IPS-11a (cell line): ENCODE measurements around the gene MSN.
"Not testable (repeated sequence)": the region's sequence is repeated elsewhere in the genome, so short reads cannot be mapped to it uniquely, and the experiment has no call there.

Source experiments
- H3K4me3 ChIP-seq: one replicate; pipeline ENCODE4 v1.5.1; 2013; ENCODE audit warnings: low read depth, low read length, control low read depth

MSN gene

DNA sequence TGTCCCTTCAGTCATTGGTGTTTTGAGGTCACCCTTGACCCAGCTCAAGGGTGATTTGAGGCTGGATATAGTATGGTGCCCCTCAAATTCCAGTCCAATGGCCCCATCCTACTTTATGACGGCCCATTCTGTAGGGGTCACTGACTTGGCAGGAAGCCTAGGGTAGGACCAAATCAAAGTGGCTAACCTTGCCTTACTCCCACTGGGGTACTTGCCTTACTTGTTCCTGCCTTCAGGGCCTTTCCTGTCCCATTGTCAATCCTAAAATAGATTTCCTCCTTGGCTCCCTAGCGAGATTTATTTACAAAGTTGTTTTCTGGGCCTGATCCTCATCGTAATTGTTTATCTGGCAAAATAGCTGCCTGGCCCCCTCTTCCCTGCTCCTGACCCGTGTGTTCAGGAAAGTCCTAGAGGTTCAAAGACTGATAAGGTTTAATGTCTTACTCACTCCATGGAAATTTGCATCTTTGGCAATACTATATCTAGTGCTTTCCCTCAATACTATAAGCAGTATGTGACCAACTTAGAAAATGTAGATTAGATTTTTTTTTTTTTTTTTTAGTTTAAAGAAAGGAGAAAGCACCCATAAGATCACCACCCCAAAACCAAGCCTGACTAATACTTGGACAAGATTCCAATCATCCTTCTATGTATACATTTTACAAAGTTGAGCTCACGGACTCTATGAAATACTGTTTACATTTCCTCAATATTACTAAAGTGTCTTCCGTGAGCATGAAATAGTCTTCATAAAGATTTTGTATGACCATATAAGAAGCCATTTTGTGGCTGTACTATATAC is 44.8 kb downstream of the MSN start:
- no peak overlapping the region for H3K4me3 ChIP-seq

DNA sequence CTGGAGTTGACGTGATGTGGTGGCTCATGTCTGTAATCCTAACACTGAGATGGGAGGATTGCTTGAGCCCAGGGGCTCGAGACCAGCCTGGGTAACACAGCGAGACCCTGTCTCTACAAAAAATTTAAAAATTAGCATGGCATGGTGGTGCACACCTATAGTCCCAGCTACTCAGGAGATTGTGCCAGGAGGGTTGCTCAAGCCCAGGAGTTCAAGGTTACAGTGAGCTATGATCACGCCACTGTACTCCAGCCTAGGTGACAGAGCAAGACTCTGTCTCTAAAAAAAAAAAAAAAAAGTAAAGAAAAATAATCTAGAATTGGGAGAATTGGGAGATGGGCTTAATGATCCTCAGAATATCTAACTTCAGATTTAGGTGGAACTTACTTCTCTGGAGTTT is 51.1 kb downstream of the MSN start:
- H3K4me3 ChIP-seq = no peak overlapping the region

DNA sequence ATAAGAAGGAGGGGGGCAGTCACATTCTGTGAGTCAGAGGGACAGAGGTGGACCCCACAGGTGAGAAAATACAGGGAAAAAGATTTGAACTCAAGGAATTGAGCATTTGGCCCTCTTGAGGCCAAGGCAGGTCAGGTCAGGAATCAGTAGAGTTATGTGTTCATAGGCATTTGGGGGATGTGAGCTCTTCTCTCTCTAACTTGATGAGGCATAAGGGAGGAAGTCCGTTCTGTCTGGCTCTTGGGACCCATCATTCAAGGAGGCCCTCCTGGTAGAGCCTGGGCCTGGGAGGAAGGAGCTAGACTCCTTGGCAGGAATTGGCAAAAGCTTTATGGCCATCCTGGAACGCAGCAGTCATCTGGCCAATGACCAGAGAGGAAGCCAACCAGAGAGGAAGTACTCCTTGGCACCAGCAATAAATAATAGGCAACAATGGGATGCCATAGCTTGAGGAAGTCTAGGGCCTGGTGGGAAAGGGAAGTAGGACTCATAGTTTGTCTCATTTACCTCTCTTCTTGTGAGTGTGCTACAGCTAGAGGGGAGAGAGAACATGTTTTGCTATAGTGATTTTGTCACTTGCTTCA is 53.0 kb downstream of the MSN start:
- H3K4me3 ChIP-seq = no peak overlapping the region

DNA sequence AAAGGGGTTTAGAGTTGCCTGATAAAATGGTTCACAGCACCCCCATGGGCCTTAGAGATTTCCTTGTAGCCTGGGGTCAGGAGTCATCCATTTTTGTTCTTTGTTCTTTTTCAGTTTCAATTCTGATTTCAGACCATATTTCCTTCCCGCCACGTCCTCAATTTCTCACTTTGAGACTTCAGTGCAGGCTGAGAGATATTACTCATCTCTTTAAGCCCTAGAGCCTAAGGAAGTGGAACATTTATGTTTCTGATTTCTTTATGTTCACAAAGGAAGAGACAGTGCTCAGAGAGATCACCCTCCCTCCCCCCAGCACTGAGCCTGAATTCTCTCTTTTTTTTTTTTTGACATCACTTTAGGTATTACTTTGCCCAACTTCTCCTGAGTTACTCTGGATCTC is 56.3 kb downstream of the MSN start:
- H3K4me3 ChIP-seq = no peak overlapping the region

DNA sequence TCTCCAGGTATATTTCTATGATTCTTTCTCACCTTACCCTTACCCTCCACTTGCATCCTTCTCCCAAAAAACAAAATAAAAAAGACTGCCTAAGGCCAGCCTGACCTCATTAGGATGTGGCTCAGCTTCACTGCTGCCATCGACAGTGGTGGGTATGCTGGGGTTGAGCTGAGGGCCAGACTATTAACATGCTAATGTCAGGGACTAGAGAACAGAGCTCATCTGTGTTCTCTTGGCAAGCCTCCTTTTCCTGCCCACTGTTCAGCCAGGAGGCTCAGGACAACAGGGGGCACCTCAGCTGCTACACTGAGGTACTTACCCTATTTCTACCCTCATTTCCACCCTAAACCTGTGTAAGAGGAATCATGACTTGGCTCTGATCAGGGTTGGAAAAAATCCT is 59.3 kb downstream of the MSN start:
- no peak overlapping the region for H3K4me3 ChIP-seq

DNA sequence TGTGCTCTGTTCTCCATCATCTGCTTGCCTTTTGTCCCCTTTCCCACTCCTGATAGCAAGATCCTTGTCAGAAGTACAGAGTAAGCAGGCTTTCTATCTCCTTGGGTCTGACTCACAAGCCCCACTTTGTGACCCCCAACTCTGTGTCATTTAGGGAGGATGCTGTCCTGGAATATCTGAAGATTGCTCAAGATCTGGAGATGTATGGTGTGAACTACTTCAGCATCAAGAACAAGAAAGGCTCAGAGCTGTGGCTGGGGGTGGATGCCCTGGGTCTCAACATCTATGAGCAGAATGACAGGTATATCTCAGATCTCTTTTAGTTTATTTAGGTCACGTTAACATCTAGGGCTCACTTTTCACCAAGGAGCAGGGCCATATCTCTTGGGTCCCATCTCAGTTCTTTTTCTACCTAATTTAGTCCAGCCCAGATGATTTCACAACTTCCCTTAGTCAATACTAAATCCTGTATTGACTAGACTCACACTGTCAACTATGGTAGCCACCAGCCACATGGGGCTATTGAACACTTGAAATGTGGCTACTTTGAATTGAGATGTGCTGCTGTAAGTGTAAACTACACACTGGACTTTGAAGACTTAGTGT is 64.3 kb downstream of the MSN start:
- no peak overlapping the region for H3K4me3 ChIP-seq

DNA sequence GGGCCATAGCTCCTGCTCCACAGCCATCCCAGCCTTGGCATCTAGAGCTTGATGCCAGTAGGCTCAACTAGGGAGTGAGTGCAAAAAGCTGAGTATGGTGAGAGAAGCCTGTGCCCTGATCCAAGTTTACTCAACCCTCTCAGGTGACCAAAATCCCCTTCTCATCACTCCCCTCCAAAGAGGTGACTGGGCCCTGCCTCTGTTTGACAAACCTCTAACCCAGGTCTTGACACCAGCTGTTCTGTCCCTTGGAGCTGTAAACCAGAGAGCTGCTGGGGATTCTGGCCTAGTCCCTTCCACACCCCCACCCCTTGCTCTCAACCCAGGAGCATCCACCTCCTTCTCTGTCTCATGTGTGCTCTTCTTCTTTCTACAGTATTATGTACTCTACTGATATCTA is 73.5 kb downstream of the MSN start:
- H3K4me3 ChIP-seq = no peak overlapping the region

DNA sequence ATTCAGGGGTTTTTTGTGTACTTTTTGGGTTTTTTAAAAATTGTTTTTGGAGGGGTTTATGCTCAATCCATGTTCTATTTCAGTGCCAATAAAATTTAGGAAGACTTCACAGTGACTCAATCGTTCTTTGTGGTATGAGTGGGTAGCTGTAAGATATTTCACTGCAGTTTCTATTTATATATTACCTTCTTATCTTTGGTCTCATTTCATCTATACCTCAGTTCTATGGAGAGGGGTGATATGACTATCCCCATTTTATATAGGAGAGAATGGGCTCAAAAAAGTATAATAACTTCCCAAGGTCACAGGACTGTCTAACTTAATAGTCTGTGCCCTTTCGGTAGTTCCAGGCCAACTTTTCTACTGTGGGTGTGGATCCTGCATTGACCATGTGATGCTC is 74.4 kb downstream of the MSN start:
- H3K4me3 ChIP-seq = no peak overlapping the region

DNA sequence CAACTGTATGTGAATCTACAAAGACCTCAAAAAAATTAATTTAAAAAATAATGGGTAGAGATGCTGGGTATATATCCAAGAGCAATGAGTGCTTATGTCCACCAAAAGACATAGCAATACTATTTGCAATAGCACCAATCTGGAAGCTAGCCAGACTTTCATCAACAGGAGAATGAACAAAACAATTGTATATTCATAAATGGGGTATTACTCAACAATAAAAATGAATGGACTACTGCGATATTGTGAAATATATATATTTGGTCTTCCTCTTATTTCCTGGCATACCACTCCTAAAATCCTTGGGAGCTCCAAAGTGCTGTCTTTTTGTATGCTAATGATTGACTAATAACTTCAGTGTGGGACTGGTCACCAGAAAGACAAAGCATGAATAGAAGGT is 77.5 kb downstream of the MSN start:
- H3K4me3 ChIP-seq = no peak overlapping the region

DNA sequence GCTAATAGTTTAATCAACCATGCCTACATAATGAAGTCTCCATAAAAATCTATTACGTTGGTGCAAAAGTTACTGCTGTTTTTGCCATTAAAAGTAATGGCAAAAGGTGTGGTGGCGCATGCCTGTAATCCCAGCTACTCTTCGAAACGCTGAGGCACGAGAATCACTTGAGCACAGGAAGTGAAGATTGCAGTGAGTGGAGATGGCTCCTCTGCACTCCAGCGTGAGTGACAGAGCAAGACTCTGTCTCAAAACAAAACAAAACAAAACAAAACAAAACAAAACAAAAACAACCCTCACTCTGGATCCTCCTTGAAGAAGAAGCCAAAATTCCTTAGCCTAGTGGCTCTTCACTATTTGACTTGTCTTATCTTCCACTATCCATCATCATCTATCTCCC is 78.0 kb downstream of the MSN start:
- no peak overlapping the region for H3K4me3 ChIP-seq

DNA sequence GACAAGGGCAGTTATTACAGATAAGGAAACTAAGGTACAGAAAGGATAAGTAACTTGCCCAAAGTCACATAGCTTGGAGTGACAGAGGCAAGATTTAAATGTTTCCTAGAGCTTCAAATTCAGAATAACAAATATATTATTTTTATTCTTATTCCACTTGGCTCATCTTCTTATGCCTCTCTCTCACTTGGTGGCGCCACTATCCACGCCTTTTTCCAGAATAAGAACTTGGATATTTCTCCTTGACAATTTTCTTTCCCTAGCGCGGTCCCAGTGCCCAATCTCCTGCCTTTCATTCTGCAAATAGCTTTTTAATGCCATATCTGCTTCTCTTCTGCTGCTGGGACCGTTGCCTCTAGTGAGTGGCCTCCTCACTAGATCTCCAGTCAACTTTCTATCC is 78.5 kb downstream of the MSN start:
- no peak overlapping the region for H3K4me3 ChIP-seq

DNA sequence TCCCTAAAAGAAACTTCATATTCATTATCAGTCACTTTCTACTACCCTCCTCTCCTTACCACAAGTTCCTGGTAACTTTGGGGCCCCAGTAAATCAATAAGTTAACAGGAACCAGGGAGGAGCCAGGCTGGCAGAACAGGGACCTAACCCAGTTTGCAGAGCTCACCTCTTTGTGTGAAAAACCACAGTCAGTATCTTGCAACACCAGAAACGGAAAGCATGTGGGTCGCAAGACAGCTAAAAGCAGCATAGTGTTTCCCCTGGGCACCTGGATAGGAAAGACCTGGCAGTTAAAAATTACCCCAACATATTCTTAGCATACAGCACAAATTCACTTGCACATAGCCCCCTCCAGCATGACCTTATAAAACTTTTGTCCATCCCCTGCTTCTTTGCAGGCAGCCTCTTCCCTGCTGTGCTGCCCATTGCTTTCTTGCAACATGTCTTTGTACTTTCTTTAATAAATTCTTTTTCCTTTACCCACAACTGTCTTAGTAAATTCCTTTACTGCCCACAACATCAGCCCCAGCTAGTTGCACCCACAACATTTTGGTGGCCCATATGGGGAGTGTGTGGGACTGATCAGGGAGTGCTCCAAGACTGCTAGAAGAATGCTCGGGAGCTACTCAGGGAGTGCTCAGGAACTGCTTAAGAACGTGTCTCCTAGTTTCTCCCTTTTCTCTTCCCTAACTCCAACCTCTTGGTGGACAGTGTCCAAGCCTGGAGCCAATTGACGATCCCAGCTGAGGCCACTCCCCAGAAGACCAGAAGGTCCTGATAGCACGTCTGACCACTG is 83.4 kb downstream of the MSN start:
- no peak overlapping the region for H3K4me3 ChIP-seq

DNA sequence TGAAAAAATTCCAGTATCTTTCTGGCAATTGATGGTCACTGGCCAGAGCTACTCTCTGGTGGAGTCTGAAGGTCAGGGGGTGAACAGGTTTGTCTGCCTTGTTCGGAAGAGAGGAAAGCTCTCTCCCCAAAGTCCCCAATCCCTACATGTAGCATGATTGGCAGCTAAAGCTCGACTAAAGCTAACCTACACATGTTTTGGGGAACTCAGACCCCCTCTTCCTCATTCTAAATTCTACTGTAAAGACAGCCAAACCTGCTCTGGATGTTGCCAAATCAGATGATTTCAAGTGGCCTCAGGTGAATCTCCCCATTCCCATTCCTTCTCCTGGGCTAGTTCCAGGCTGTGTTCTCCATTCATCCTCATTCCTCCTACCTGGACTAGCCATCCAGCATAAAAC is 84.1 kb downstream of the MSN start:
- H3K4me3 ChIP-seq = no peak overlapping the region

DNA sequence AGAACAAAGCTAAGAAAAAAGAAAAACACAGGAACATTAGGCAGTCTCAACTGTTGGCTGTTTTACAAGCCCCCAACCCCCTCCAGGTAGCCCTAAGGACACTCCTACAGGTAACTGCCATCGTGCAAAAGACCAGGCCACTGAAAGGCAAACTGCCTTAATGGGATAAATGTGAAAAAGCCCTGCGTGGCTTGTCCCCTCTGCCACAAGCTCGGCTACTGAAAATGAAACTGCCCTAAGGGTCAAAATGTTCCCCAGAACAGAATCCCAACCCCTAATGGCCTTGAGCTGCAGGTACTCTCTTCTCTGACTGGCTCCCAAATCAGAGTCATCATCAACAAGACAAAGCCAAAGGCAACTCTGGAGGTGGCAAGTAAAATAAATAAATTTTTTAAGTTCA is 84.8 kb downstream of the MSN start:
- no peak overlapping the region for H3K4me3 ChIP-seq

DNA sequence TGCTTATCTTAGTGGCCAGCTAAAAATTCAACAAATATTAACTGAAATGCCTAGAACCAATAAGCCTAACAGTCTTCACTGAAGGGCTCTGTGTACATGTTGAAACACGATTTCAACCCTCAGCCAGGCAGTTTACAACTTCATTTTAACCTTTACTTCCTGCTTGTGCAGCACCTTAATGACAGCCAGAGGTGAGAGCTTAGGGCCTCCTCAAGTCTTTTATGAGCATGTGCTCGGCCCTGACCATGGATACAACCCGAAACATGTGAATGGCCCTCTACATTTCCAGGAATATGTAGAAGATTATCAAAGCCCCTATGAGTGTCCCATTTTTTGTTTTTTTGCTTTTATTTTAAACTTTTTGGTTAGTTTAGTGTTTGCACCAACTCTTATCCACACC is 88.3 kb downstream of the MSN start:
- H3K4me3 ChIP-seq = no peak overlapping the region

DNA sequence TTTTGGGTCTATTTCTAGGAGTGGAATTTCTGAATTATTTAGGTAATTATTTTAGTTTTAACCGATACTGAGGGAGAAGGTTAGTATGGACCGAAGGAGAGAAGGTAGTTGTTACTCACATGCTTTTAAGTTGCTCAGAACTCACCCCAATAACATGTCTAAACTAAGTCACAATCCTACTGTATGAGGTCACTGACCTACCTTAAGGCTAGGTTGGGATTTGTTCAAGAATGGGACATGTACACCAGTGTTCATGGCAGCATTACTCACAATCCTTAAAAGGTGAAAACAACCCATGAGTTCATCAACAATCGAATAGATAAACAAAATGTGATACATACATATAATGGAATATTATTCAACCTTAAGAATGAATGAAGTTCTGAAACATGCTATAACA is 90.5 kb downstream of the MSN start:
- no peak overlapping the region for H3K4me3 ChIP-seq

DNA sequence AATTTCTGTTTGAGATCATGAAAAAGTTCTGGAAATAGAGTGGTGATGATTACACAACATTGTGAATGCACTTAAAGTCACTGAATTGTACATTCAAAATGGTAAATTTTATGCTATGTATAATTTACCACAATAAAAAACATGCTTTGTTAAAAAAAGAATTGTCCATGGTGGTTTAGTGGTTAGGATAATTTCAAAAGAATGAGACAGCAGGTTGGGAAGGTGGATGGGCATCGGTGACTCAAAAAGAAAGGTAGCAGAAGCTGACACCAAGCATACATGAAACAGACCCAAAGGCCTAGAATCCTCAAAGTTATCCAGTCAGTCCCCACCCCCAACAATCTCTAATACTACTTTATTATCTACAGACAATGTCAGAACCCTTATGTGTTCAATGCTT is 91.1 kb downstream of the MSN start:
- no peak overlapping the region for H3K4me3 ChIP-seq

DNA sequence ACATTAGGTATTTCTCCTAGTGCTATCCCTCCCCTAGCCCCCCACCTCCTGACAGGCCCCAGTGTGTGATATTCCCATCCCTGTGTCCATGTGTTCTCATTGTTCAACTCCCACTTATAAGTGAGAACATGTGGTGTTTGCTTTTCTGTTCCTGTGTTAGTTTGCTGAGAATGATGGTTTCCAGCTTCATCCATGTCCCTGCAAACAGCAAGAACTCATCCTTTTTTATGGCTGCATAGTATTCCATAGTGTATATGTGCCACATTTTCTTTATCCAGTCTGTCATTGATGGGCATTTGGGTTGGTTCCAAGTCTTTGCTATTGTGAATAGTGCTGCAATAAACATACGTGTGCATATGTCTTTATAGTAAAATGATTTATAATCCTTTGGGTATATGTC is 92.1 kb downstream of the MSN start:
- H3K4me3 ChIP-seq = not testable (repeated sequence)

DNA sequence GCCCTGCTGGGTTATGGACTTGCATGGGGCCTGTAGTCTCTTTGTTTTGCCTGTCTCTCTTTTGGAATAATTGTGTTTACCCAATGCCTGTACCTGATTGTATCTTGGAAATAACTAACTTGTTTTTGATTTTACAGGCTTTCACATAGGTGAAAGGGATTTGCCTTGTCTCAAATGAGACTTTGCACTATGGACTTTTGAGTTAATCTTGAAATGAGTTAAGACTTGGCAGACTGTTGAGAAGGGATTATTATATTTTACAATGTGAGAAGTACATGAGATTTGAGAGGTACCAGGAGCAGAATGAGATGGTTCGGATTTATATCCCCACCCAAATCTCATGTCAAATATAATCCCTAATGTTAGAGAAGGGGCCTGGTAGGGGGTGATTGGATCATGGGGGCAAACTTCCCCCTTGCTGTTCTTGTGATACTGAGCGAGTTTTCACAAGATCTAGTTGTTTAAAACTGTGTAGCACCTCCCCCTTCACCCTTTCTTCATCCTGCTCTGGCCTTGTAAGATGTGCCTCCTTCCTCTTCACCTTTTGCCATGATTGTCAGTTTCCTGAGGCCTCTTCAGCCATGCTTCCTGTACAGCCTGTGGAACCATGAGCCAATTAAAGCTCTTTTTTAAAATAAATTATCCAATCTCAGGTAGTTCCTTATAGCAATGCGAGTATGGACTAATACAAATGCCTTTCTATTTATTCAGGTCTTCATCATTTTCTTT is 102.3 kb downstream of the MSN start:
- no peak overlapping the region for H3K4me3 ChIP-seq

DNA sequence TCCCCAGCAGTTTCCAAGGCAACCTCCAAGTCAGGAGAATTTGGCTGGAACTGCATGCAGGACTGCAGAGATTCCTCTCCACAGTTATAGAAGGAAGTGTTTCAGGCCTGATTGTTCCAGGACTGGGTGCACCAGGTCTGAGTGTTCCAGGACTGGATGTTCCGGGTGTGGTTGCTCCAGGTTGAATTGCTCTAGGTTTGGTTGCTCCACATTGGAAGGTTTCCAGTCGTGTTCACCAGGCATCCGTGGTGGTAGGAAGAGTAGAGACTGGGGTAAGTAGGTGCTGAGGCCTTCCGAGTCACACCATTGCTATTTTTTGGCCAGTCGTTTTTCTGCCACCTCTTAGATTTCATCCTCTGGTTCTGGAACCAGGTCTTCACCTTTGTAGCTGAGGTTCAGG is 105.4 kb downstream of the MSN start:
- H3K4me3 ChIP-seq = no peak overlapping the region

DNA sequence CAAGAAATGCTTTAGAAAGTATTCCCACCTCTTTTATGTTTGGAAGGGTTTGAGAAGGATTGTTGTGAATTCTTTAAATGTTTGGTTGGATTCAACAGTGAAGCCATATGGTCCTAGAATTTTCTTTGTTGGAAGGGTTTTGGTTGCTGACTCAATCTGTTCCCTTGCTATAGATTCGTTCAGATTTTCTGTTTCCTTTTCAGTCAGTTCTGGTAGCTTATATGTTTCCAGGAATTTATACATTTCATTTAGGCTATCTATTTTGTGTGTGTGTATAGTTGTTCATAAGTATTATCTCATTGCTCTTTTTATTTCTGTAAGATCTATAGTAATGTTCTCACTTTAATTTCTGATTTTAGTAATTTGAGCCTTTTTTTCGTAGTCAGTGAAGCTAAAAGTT is 114.4 kb downstream of the MSN start:
- H3K4me3 ChIP-seq = no peak overlapping the region
